Aorta (tissue), 5 donors: Measurements from ENCODE around the gene ZBTB32. TPM values are rescaled to one million over a fixed set of nuclear protein-coding genes. Genes with fewer than 3 reads are reported as not detected.

Experiments used
- ATAC-seq: fragments of 200-7000 bp; cut with Tn5 transposase; one replicate; pipeline ENCODE4 v1.9.1; 2022; ENCODE audit warnings: moderate library complexity; ENCODE audit not compliant: low FRiP score
- DNase-seq, 2 donors: peaks; one replicate each; pipeline ENCODE4 v3.0.0-alpha.2; 2020
- H3K27ac ChIP-seq, 2 donors: one replicate each; pipeline ENCODE4 v1.5.1; 2013; ENCODE audit warnings: low read length in 2 of 2, mild to moderate bottlenecking in 2 of 2, moderate library complexity in 2 of 2, control low read depth in 1 of 2, inconsistent platforms in 1 of 2, low read depth in 1 of 2
- H3K27me3 ChIP-seq, 2 donors: one replicate each; pipeline ENCODE4 v1.6.1; 2013; ENCODE audit warnings: control low read depth in 1 of 2, low read length in 1 of 2, mild to moderate bottlenecking in 1 of 2, moderate library complexity in 1 of 2; ENCODE audit not compliant: insufficient read depth in 2 of 2, control insufficient read depth in 1 of 2
- H3K36me3 ChIP-seq, 2 donors: one replicate each; pipeline ENCODE4 v1.6.1; 2013; ENCODE audit warnings: control low read depth in 1 of 2, low read length in 1 of 2, mild to moderate bottlenecking in 1 of 2; ENCODE audit not compliant: insufficient read depth in 2 of 2, control insufficient read depth in 1 of 2
- H3K4me1 ChIP-seq, 2 donors: one replicate each; pipeline ENCODE4 v1.6.1; 2013; ENCODE audit warnings: low read length in 2 of 2, control low read depth in 1 of 2, mild to moderate bottlenecking in 1 of 2, moderate library complexity in 1 of 2; ENCODE audit not compliant: insufficient read depth in 2 of 2, control insufficient read depth in 1 of 2
- H3K4me3 ChIP-seq, 2 donors: one replicate each; pipeline ENCODE4 v1.5.1; 2013; ENCODE audit warnings: low read length in 2 of 2, control low read depth in 1 of 2, mild to moderate bottlenecking in 1 of 2
- H3K9me3 ChIP-seq: one replicate; pipeline ENCODE4 v1.6.1; 2013; ENCODE audit warnings: mild to moderate bottlenecking, low read length; ENCODE audit not compliant: control insufficient read depth
- WGBS, 2 donors: extraction: QIAGEN DNeasy Blood & Tissue Kit; methylation state at CpG; one replicate each; pipeline ENCODE4 v1.1.7; 2013; 5-methylcytosine and 5-hydroxymethylcytosine counted together
- intact Hi-C, 2 donors: fragments of 100-400 bp; cut with DNase I; formaldehyde crosslinking; loops; one replicate each; pipeline versions ENCODE4 v1.14.2 to v1.15.0; 2022
- polyA plus RNA-seq, 2 donors: library from polyadenylated mRNA; stranded (reverse); fragments of 200-250 nt; gene quantifications; one replicate each; pipeline ENCODE4 v1.2.3, GENCODE V29; 2013
- total RNA-seq, 2 donors: library from RNA; stranded (reverse); fragmentation: NEBNext Ultra II Directional; extraction: Animal tissue kit (Norgen Biotek cat#: 25700); gene quantifications; one replicate each; pipeline ENCODE4 v1.2.1, GENCODE V29; 2021
- donor health status: healthy with polysubstance abuse.
- donor health status: Bipolar disorder and iron deficiency.
- donor health status: DM: no; HTN: no; CAD: no.
- donor health status: DM: no; HTN: no; CAD: no.
- donor health status: DM: yes; HTN: yes; CAD: no.

Gene ZBTB32
- total and polyA plus RNA-seq, 4 donors, result 0.19 TPM; not detected in 3

- Histone ChIP-seq H3K4me1 (no peaks in the 10 kb centered on the region), H3K27ac (no peak overlapping the region), H3K9me3 (no peaks in the 10 kb centered on the region), H3K27me3 (no peaks in the 10 kb centered on the region), H3K4me3 (no peak overlapping the region), H3K36me3 (no peaks in the 10 kb centered on the region)
- no peak for ATAC-seq
- WGBS, 2 donors, result 92 to 94% methylated on average over 17 of the region's 17 CpGs
- no peak for DNase-seq
- intact Hi-C loops, result no loop called here
Measured at GRCh38 chr19:35764432-35765315, 60.3 kb downstream of the ZBTB32 start.

Other genes with a start within 250 kb of the ZBTB32 start
- not detected for gene KRTDAP, start 214.1 kb upstream of the ZBTB32 start, total RNA-seq
- not detected for gene KRTDAP, start 214.1 kb upstream of the ZBTB32 start, polyA plus RNA-seq
- 10 to 100 TPM; 25.9 to 27.1 TPM for gene DMKN, start 190.9 kb upstream of the ZBTB32 start, total RNA-seq
- gene DMKN, start 190.9 kb upstream of the ZBTB32 start, polyA plus RNA-seq, result 10 to 100 TPM; 22.2 to 43.7 TPM
- not detected for gene SBSN, start 176.2 kb upstream of the ZBTB32 start, total RNA-seq
- gene SBSN, start 176.2 kb upstream of the ZBTB32 start, polyA plus RNA-seq, result under 1 TPM in 1 of 2 donors, not detected in 1; 0.23 TPM
- not detected for gene GAPDHS, start 171.1 kb upstream of the ZBTB32 start, total RNA-seq
- not detected for gene GAPDHS, start 171.1 kb upstream of the ZBTB32 start, polyA plus RNA-seq
- 10 to 100 TPM; 48.0 to 52.2 TPM for gene TMEM147, start 158.9 kb upstream of the ZBTB32 start, total RNA-seq
- gene TMEM147, start 158.9 kb upstream of the ZBTB32 start, polyA plus RNA-seq, result 100 to 1,000 TPM in 1 of 2 donors, 10 to 100 TPM in 1; 86.0 to 123 TPM
- not detected for gene ATP4A, start 140.9 kb upstream of the ZBTB32 start, total RNA-seq
- gene ATP4A, start 140.9 kb upstream of the ZBTB32 start, polyA plus RNA-seq, result not detected
- not detected for gene PMIS2, start 118.4 kb upstream of the ZBTB32 start, total RNA-seq
- not detected for gene PMIS2, start 118.4 kb upstream of the ZBTB32 start, polyA plus RNA-seq
- 10 to 100 TPM in 1 of 2 donors, 1 to 10 TPM in 1; 5.3 to 10.5 TPM for gene HAUS5, start 91.8 kb upstream of the ZBTB32 start, total RNA-seq
- gene HAUS5, start 91.8 kb upstream of the ZBTB32 start, polyA plus RNA-seq, result 10 to 100 TPM in 1 of 2 donors, 1 to 10 TPM in 1; 2.9 to 17.5 TPM
- 10 to 100 TPM; 53.7 to 62.0 TPM for gene RBM42, start 75.5 kb upstream of the ZBTB32 start, total RNA-seq
- 10 to 100 TPM; 41.8 to 66.8 TPM for gene RBM42, start 75.5 kb upstream of the ZBTB32 start, polyA plus RNA-seq
- 1 to 10 TPM in 1 of 2 donors, under 1 TPM in 1; 0.62 to 1.2 TPM for gene ETV2, start 62.8 kb upstream of the ZBTB32 start, total RNA-seq
- 1 to 10 TPM in 1 of 2 donors, under 1 TPM in 1; 0.46 to 1.9 TPM for gene ETV2, start 62.8 kb upstream of the ZBTB32 start, polyA plus RNA-seq
- 100 to 1,000 TPM; 196 to 216 TPM for gene COX6B1, start 56.2 kb upstream of the ZBTB32 start, total RNA-seq
- gene COX6B1, start 56.2 kb upstream of the ZBTB32 start, polyA plus RNA-seq, result 100 to 1,000 TPM; 502 to 730 TPM
- not detected for gene UPK1A, start 38.0 kb upstream of the ZBTB32 start, total RNA-seq
- gene UPK1A, start 38.0 kb upstream of the ZBTB32 start, polyA plus RNA-seq, result 1 to 10 TPM in 1 of 2 donors, under 1 TPM in 1; 0.54 to 1.5 TPM
- gene KMT2B, start 13.4 kb downstream of the ZBTB32 start, total RNA-seq, result 10 to 100 TPM; 33.6 to 37.9 TPM
- 10 to 100 TPM in 1 of 2 donors, 1 to 10 TPM in 1; 6.4 to 43.3 TPM for gene KMT2B, start 13.4 kb downstream of the ZBTB32 start, polyA plus RNA-seq
- gene IGFLR1, start 37.9 kb downstream of the ZBTB32 start, total RNA-seq, result 10 to 100 TPM in 1 of 2 donors, 1 to 10 TPM in 1; 8.1 to 14.9 TPM
- 10 to 100 TPM in 1 of 2 donors, 1 to 10 TPM in 1; 5.1 to 10.9 TPM for gene IGFLR1, start 37.9 kb downstream of the ZBTB32 start, polyA plus RNA-seq
- gene U2AF1L4, start 40.9 kb downstream of the ZBTB32 start, total RNA-seq, result 10 to 100 TPM; 14.8 to 22.0 TPM
- 10 to 100 TPM; 24.7 to 70.4 TPM for gene U2AF1L4, start 40.9 kb downstream of the ZBTB32 start, polyA plus RNA-seq
- gene PSENEN, start 41.1 kb downstream of the ZBTB32 start, total RNA-seq, result 10 to 100 TPM; 32.9 to 37.0 TPM
- 10 to 100 TPM; 32.4 to 59.2 TPM for gene PSENEN, start 41.1 kb downstream of the ZBTB32 start, polyA plus RNA-seq
- 10 to 100 TPM; 10.6 to 13.3 TPM for gene LIN37, start 44.0 kb downstream of the ZBTB32 start, total RNA-seq
- gene LIN37, start 44.0 kb downstream of the ZBTB32 start, polyA plus RNA-seq, result 10 to 100 TPM; 13.1 to 91.2 TPM
- gene HSPB6, start 52.5 kb downstream of the ZBTB32 start, total RNA-seq, result 100 to 1,000 TPM; 148 to 152 TPM
- gene HSPB6, start 52.5 kb downstream of the ZBTB32 start, polyA plus RNA-seq, result 100 to 1,000 TPM in 1 of 2 donors, 10 to 100 TPM in 1; 73.9 to 131 TPM
- 10 to 100 TPM; 18.7 to 19.6 TPM for gene PROSER3, start 53.6 kb downstream of the ZBTB32 start, total RNA-seq
- 10 to 100 TPM in 1 of 2 donors, 1 to 10 TPM in 1; 4.1 to 18.7 TPM for gene PROSER3, start 53.6 kb downstream of the ZBTB32 start, polyA plus RNA-seq
- 10 to 100 TPM; 12.3 to 27.8 TPM for gene ARHGAP33, start 71.0 kb downstream of the ZBTB32 start, total RNA-seq
- gene ARHGAP33, start 71.0 kb downstream of the ZBTB32 start, polyA plus RNA-seq, result 10 to 100 TPM in 1 of 2 donors, 1 to 10 TPM in 1; 1.9 to 22.1 TPM
- gene PRODH2, start 108.3 kb downstream of the ZBTB32 start, total RNA-seq, result not detected
- gene PRODH2, start 108.3 kb downstream of the ZBTB32 start, polyA plus RNA-seq, result not detected
- gene NPHS1, start 147.9 kb downstream of the ZBTB32 start, total RNA-seq, result not detected
- gene NPHS1, start 147.9 kb downstream of the ZBTB32 start, polyA plus RNA-seq, result not detected
- gene KIRREL2, start 152.4 kb downstream of the ZBTB32 start, total RNA-seq, result not detected
- gene KIRREL2, start 152.4 kb downstream of the ZBTB32 start, polyA plus RNA-seq, result under 1 TPM; 0.08 to 0.50 TPM
- gene APLP1, start 164.0 kb downstream of the ZBTB32 start, total RNA-seq, result 10 to 100 TPM; 12.9 to 13.5 TPM
- gene APLP1, start 164.0 kb downstream of the ZBTB32 start, polyA plus RNA-seq, result 10 to 100 TPM in 1 of 2 donors, 1 to 10 TPM in 1; 7.6 to 23.0 TPM
- 10 to 100 TPM; 18.9 to 19.4 TPM for gene NFKBID, start 196.0 kb downstream of the ZBTB32 start, total RNA-seq
- gene NFKBID, start 196.0 kb downstream of the ZBTB32 start, polyA plus RNA-seq, result 10 to 100 TPM in 1 of 2 donors, 1 to 10 TPM in 1; 2.9 to 10.4 TPM
- gene HCST, start 198.0 kb downstream of the ZBTB32 start, total RNA-seq, result 10 to 100 TPM; 18.7 TPM
- 10 to 100 TPM in 1 of 2 donors, 1 to 10 TPM in 1; 7.3 to 20.9 TPM for gene HCST, start 198.0 kb downstream of the ZBTB32 start, polyA plus RNA-seq
- 100 to 1,000 TPM in 1 of 2 donors, 10 to 100 TPM in 1; 98.9 to 117 TPM for gene TYROBP, start 203.7 kb downstream of the ZBTB32 start, total RNA-seq
- 100 to 1,000 TPM in 1 of 2 donors, 10 to 100 TPM in 1; 48.8 to 327 TPM for gene TYROBP, start 203.7 kb downstream of the ZBTB32 start, polyA plus RNA-seq
- 10 to 100 TPM; 14.5 to 15.1 TPM for gene LRFN3, start 231.8 kb downstream of the ZBTB32 start, total RNA-seq
- gene LRFN3, start 231.8 kb downstream of the ZBTB32 start, polyA plus RNA-seq, result 1 to 10 TPM; 2.0 to 6.1 TPM